Erythroblast (primary cell): ENCODE measurements around the gene SNCAIP.

Experiments
- GATA1 ChIP-seq: IDR thresholded peaks from 2 replicates; pipeline ENCODE4 v1.6.1; 2011; ENCODE audit warnings: low read depth, mild to moderate bottlenecking, control low read depth, low read length, moderate library complexity
- POLR2A ChIP-seq: IDR thresholded peaks from 2 replicates; pipeline ENCODE4 v1.6.1; 2011; ENCODE audit warnings: mild to moderate bottlenecking, low read length

DNA sequence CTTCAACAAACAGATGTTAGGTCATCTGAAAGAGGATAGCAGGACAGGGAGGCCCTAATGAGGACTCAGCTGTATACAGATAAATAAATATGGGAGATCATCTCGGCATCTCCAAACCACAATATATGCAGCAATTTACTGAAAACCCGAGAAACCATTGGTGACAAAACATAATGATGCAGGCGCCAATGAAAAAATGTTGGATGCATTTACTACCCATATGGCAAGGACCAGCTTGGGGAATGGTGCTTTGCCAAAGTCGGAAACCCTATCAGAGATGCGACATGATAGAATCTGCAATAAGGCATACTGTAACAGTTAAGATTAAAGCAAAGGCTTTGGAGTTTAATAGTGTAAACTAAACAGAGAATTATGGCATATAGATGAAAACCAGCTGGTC, 92.0 kb downstream of the SNCAIP start:
- TF ChIP-seq POLR2A (no peak), GATA1 (no peak)
